IMR-90 (cell line): ENCODE measurements around the gene PDGFRA. TPM values are rescaled to one million over a fixed set of nuclear protein-coding genes. Genes with fewer than 3 reads are reported as not detected.

Experiments used
- ATAC-seq: fragments of 200-7000 bp; cut with Tn5 transposase; 2 replicates; pipeline ENCODE4 v1.9.1; 2020; ENCODE audit warnings: low read depth, mild to moderate bottlenecking, moderate library complexity
- BruUV-seq: library from RNA; stranded (reverse); fragments of 400-500 nt; replicated peaks from 2 replicates; lab custom pipeline; 2021; lab: Mats Ljungman, UMichigan
- CTCF ChIA-PET: fragments of 300-600 bp; formaldehyde crosslinking; extraction: SDS; loops from one replicate; lab custom pipeline; 2021; ENCODE audit warnings: antibody characterized with exemption; lab: Yijun Ruan, JAX
- POLR2A ChIA-PET: fragments of 300-600 bp; sonication (Branson Sonifier 250); formaldehyde crosslinking; loops from one replicate; lab custom pipeline; 2022; ENCODE audit warnings: antibody characterized with exemption; ENCODE audit not compliant: unreplicated experiment; lab: Charles Lee
- DNase-seq: peaks from one replicate; pipeline ENCODE4 v3.0.0; 2013
- H2AFZ ChIP-seq: replicated peaks from 2 replicates; pipeline ENCODE3; 2013; ENCODE audit warnings: low read length, mild to moderate bottlenecking; ENCODE audit not compliant: poor library complexity
- H2AK5ac ChIP-seq: 2 replicates; pipeline ENCODE4 v1.6.1; 2013; ENCODE audit warnings: low read depth, low read length, inconsistent platforms
- H2AK9ac ChIP-seq: replicated peaks from 2 replicates; pipeline ENCODE3; 2013; ENCODE audit warnings: mild to moderate bottlenecking, low read depth, low read length, moderate library complexity; ENCODE audit not compliant: poor library complexity
- H2BK120ac ChIP-seq: 2 replicates; pipeline ENCODE4 v1.6.1; 2013; ENCODE audit warnings: low read depth, low read length, inconsistent platforms
- H2BK15ac ChIP-seq: 3 replicates; pipeline ENCODE4 v1.6.1; 2013; ENCODE audit warnings: low read depth, low read length, inconsistent platforms
- H2BK20ac ChIP-seq: 2 replicates; pipeline ENCODE4 v1.6.1; 2013; ENCODE audit warnings: low read depth, mild to moderate bottlenecking, inconsistent platforms, low read length, moderate library complexity
- H2BK5ac ChIP-seq: 2 replicates; pipeline ENCODE4 v1.6.1; 2013; ENCODE audit warnings: mild to moderate bottlenecking, low read depth, low read length, inconsistent platforms; ENCODE audit not compliant: poor library complexity, severe bottlenecking
- H3K14ac ChIP-seq: replicated peaks from 2 replicates; pipeline ENCODE4 v1.6.1; 2013; ENCODE audit warnings: low read depth, low read length, inconsistent platforms
- H3K18ac ChIP-seq: 2 replicates; pipeline ENCODE4 v1.6.1; 2013; ENCODE audit warnings: low read depth, low read length, control low read depth
- H3K23ac ChIP-seq: 2 replicates; pipeline ENCODE4 v1.6.1; 2013; ENCODE audit warnings: low read depth, low read length, inconsistent platforms
- H3K27ac ChIP-seq: 2 replicates; pipeline ENCODE4 v1.5.1; 2013; ENCODE audit warnings: mild to moderate bottlenecking, control low read depth, low read length; ENCODE audit not compliant: insufficient read depth
- H3K27me3 ChIP-seq: 2 replicates; pipeline ENCODE4 v1.6.1; 2013; ENCODE audit warnings: low read length; ENCODE audit not compliant: control insufficient read depth, insufficient read depth
- H3K36me3 ChIP-seq: 2 replicates; pipeline ENCODE4 v1.6.1; 2013; ENCODE audit warnings: low read length, mixed read lengths; ENCODE audit not compliant: control insufficient read depth, insufficient read depth
- H3K4ac ChIP-seq: 2 replicates; pipeline ENCODE4 v1.6.1; 2013; ENCODE audit warnings: low read depth, low read length, inconsistent platforms
- H3K4me1 ChIP-seq: 2 replicates; pipeline ENCODE4 v1.6.1; 2013; ENCODE audit warnings: low read length, mixed read lengths; ENCODE audit not compliant: control insufficient read depth, insufficient read depth
- H3K4me2 ChIP-seq: 2 replicates; pipeline ENCODE4 v1.6.1; 2013; ENCODE audit warnings: low read depth, mild to moderate bottlenecking, control low read depth, low read length, moderate library complexity
- H3K4me3 ChIP-seq: 2 replicates; pipeline ENCODE4 v1.5.1; 2013; ENCODE audit warnings: low read depth, mild to moderate bottlenecking, control low read depth, low read length, moderate library complexity; ENCODE audit not compliant: insufficient read depth
- H3K56ac ChIP-seq: 2 replicates; pipeline ENCODE4 v1.6.1; 2013; ENCODE audit warnings: low read length, inconsistent platforms; ENCODE audit not compliant: insufficient read depth; ENCODE audit errors: extremely low read depth
- H3K79me1 ChIP-seq, 2 experiments: 2 replicates each; pipeline ENCODE4 v1.6.1; 2013; ENCODE audit warnings: low read length in 2 of 2, inconsistent platforms in 1 of 2, low read depth in 1 of 2
- H3K9ac ChIP-seq: 2 replicates; pipeline ENCODE4 v1.6.1; 2013; ENCODE audit warnings: low read depth, low read length, control low read depth
- H3K9me1 ChIP-seq: 2 replicates; pipeline ENCODE4 v1.6.1; 2013; ENCODE audit warnings: low read length, inconsistent platforms; ENCODE audit not compliant: insufficient read depth
- H3K9me3 ChIP-seq: 2 replicates; pipeline ENCODE4 v1.6.1; 2013; ENCODE audit warnings: low read length; ENCODE audit not compliant: control insufficient read depth, insufficient read depth
- H4K20me1 ChIP-seq: 2 replicates; pipeline ENCODE4 v1.6.1; 2013; ENCODE audit warnings: low read length, inconsistent platforms; ENCODE audit not compliant: insufficient read depth
- H4K5ac ChIP-seq: 2 replicates; pipeline ENCODE4 v1.6.1; 2013; ENCODE audit warnings: mild to moderate bottlenecking, low read depth, low read length, control low read depth
- H4K8ac ChIP-seq, 2 experiments: 2 replicates each; pipeline ENCODE4 v1.6.1; 2013; ENCODE audit warnings: low read depth in 2 of 2, low read length in 2 of 2, control low read depth in 1 of 2, inconsistent platforms in 1 of 2
- H4K91ac ChIP-seq: 2 replicates; pipeline ENCODE4 v1.6.1; 2013; ENCODE audit warnings: low read depth, low read length, inconsistent platforms; ENCODE audit not compliant: insufficient read depth
- CEBPB ChIP-seq: IDR thresholded peaks from 2 replicates; pipeline ENCODE4 v1.6.1; 2012; ENCODE audit warnings: low read depth, low read length, improper control_type of control experiment
- MAFK ChIP-seq: IDR thresholded peaks from 2 replicates; pipeline ENCODE4 v1.6.1; 2012; ENCODE audit warnings: low read depth, low read length, improper control_type of control experiment
- NFE2L2 ChIP-seq: fragments of 150-350 bp; IDR thresholded peaks from 2 replicates; pipeline ENCODE4 v1.6.1; 2016; ENCODE audit warnings: low read depth, mild to moderate bottlenecking, low read length
- RFX5 ChIP-seq: IDR thresholded peaks from 2 replicates; pipeline ENCODE4 v1.8.0; 2012; ENCODE audit warnings: low read depth, mild to moderate bottlenecking, low read length, moderate library complexity
- WGBS, 2 experiments: methylation state at CpG; one replicate each; pipeline versions ENCODE4 v1.1.5 to v1.1.7; 2013; ENCODE audit warnings: missing lambda C conversion rate in 2 of 2; ENCODE audit not compliant: insufficient read length in 1 of 2; ENCODE audit errors: extremely low coverage in 2 of 2; 5-methylcytosine and 5-hydroxymethylcytosine counted together
- dilution Hi-C: fragments of 300-500 bp; cut with HindIII; formaldehyde crosslinking; loops from one replicate; pipeline ENCODE4 v1.14.3; 2018; ENCODE audit warnings: low sequenced_read_pairs; ENCODE audit not compliant: unreplicated experiment
- in situ Hi-C: fragments of 300-500 bp; cut with MboI; formaldehyde crosslinking; loops from 3 replicates; pipeline ENCODE4 v1.14.3; 2019; ENCODE audit warnings: low sequenced_read_pairs, inconsistent platforms, mixed read lengths
- intact Hi-C: fragments of 100-400 bp; cut with micrococcal nuclease; formaldehyde crosslinking; loops from 2 replicates; pipeline ENCODE4 v1.10.0; 2022
- polyA plus RNA-seq, 3 experiments: library from polyadenylated mRNA; depleted of rRNA; stranded (reverse); fragments of >200 nt; gene quantifications; 2 replicates each; pipeline ENCODE4 v1.2.3, GENCODE V29; 2012; ENCODE audit warnings: low replicate concordance in 1 of 3
- total RNA-seq: library from RNA; depleted of rRNA; stranded (reverse); fragments of >200 nt; gene quantifications from 2 replicates; pipeline ENCODE4 v1.2.3, GENCODE V29; 2012
- TF ChIP-seq, protein P1 (sequence below): conservative IDR thresholded peaks from 2 replicates; pipeline ENCODE4 v1.5.1; 2012; ENCODE audit warnings: mild to moderate bottlenecking, low read depth, low read length, improper control_type of control experiment

PDGFRA gene
- total and polyA plus RNA-seq, 2 of the 4 experiments (the other 2 are of a cell fraction) = 60.8 to 168 TPM

DNA sequence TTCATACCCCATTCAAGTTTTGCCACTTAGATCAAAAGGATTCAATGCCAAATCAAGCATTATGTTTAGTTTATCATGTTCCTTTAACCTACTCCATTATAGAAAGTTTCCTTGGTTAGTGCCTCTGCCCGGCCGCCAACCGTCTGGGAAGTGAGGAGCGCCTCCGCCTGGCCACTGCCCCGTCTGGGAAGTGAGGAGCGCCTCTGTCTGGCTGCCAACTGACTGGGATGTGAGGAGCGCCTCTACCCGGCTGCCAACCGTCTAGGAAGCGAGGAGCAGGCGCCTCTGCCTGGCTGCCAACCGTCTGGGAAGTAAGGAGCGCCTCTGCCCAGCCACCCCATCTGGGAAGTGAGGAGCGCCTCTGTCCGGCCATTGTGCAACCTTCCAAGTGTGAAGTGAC lies 36.3 kb upstream of the PDGFRA start:
- Histone ChIP-seq H3K9ac (no peak overlapping the region), H3K4ac (no peak overlapping the region), H3K9me1 (peaks cover 8% of the 10 kb centered on the region), H3K27ac (no peak overlapping the region), H3K79me1 (no peaks in the 10 kb centered on the region), H2BK120ac (no peak overlapping the region), H3K4me1 (peaks cover 7% of the 10 kb centered on the region), H3K14ac (no peak overlapping the region), H3K36me3 (no peaks in the 10 kb centered on the region), H3K27me3 (no peaks in the 10 kb centered on the region), H2AK9ac (no peak overlapping the region), H4K20me1 (no peaks in the 10 kb centered on the region), H4K5ac (no peak overlapping the region), H2AFZ (no peak overlapping the region), H3K18ac (no peak overlapping the region), H3K4me2 (no peak overlapping the region), H2BK20ac (no peak overlapping the region), H3K9me3 (no peaks in the 10 kb centered on the region), H2AK5ac (no peak overlapping the region), H3K4me3 (no peak overlapping the region), H4K8ac (no peak overlapping the region), H3K23ac (no peak overlapping the region), H2BK5ac (no peak overlapping the region), H3K56ac (no peak overlapping the region), H4K91ac (no peak overlapping the region), H2BK15ac (no peak overlapping the region)
- CTCF ChIA-PET = no interaction called here
- in situ Hi-C loops = no loop called here
- BruUV-seq = no TSS peak
- no peak for ATAC-seq
- intact Hi-C loops = no loop called here
- TF ChIP-seq, protein P1, sequence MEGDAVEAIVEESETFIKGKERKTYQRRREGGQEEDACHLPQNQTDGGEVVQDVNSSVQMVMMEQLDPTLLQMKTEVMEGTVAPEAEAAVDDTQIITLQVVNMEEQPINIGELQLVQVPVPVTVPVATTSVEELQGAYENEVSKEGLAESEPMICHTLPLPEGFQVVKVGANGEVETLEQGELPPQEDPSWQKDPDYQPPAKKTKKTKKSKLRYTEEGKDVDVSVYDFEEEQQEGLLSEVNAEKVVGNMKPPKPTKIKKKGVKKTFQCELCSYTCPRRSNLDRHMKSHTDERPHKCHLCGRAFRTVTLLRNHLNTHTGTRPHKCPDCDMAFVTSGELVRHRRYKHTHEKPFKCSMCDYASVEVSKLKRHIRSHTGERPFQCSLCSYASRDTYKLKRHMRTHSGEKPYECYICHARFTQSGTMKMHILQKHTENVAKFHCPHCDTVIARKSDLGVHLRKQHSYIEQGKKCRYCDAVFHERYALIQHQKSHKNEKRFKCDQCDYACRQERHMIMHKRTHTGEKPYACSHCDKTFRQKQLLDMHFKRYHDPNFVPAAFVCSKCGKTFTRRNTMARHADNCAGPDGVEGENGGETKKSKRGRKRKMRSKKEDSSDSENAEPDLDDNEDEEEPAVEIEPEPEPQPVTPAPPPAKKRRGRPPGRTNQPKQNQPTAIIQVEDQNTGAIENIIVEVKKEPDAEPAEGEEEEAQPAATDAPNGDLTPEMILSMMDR = no peak
- TF ChIP-seq RFX5 = no peak
- no peak for TF ChIP-seq CEBPB
- TF ChIP-seq MAFK = no peak
- no peak for TF ChIP-seq NFE2L2
- no peak for DNase-seq
- WGBS, 2 experiments = no CpG with 5 or more reads among the region's 16 CpGs
- POLR2A ChIA-PET = no interaction called here
- dilution Hi-C loops = no loop called here
